Heart right ventricle (tissue), 16 donors: ENCODE measurements around the gene DAW1. TPM values are rescaled to one million over a fixed set of nuclear protein-coding genes. Genes with fewer than 3 reads are reported as not detected.

Experiments used
- ATAC-seq, 8 donors: fragments of 200-7000 bp; cut with Tn5 transposase; one replicate each; pipeline ENCODE4 v1.9.1; 2020; ENCODE audit warnings: mild to moderate bottlenecking in 8 of 8, moderate library complexity in 8 of 8, moderate number of reproducible peaks in 1 of 8
- DNase-seq, 2 donors: peaks; one replicate each; pipeline ENCODE4 v3.0.0-alpha.2; 2020
- H3K27ac ChIP-seq, 10 donors: fragments of 200-600 bp; sonication (generic) in 2 of 10; one replicate each; pipeline versions ENCODE4 v1.5.0 to v1.8.0; 2020 to 2022; ENCODE audit warnings: mild to moderate bottlenecking in 3 of 10
- H3K27me3 ChIP-seq, 7 donors: fragments of 200-600 bp; one replicate each; pipeline ENCODE4 v1.8.0; 2021 to 2022; ENCODE audit warnings: mild to moderate bottlenecking in 2 of 7
- H3K36me3 ChIP-seq, 9 donors: fragments of 200-600 bp; sonication (generic) in 1 of 9; one replicate each; pipeline versions ENCODE4 v1.5.0 to v1.8.0; 2020 to 2022; ENCODE audit warnings: mild to moderate bottlenecking in 2 of 9
- H3K4me1 ChIP-seq, 9 donors: fragments of 200-600 bp; sonication (generic) in 1 of 9; one replicate each; pipeline versions ENCODE4 v1.5.0 to v1.8.0; 2020 to 2022; ENCODE audit warnings: mild to moderate bottlenecking in 4 of 9
- H3K4me3 ChIP-seq, 10 donors: fragments of 200-600 bp; sonication (generic) in 2 of 10; one replicate each; pipeline versions ENCODE4 v1.5.0 to v1.8.0; 2020 to 2022; ENCODE audit warnings: mild to moderate bottlenecking in 7 of 10, moderate library complexity in 2 of 10
- H3K9me3 ChIP-seq, 11 donors: fragments of 200-600 bp in 10 of 11; sonication (generic) in 2 of 11; one replicate each; pipeline versions ENCODE4 v1.5.0 to v1.8.0; 2013 to 2022; ENCODE audit warnings: mild to moderate bottlenecking in 2 of 11, control low read depth in 1 of 11, moderate library complexity in 1 of 11
- WGBS, 2 donors: extraction: QIAGEN DNeasy Blood & Tissue Kit; methylation state at CpG; one replicate each; pipeline ENCODE4 v1.1.7; 2013; ENCODE audit warnings: inconsistent platforms in 1 of 2; 5-methylcytosine and 5-hydroxymethylcytosine counted together
- intact Hi-C, 10 donors: fragments of 100-400 bp; cut with DNase I; formaldehyde crosslinking; loops; one replicate each; pipeline versions ENCODE4 v1.11.1 to v1.14.2; 2022
- polyA plus RNA-seq, 2 donors: library from polyadenylated mRNA; stranded (reverse); fragments of 200-250 nt; gene quantifications; one replicate each; pipeline ENCODE4 v1.2.3, GENCODE V29; 2013
- total RNA-seq, 10 donors: library from RNA; stranded (reverse); fragmentation: NEBNext Ultra II Directional in 3 of 10; extraction: Animal tissue kit (Norgen Biotek cat#: 25700) in 3 of 10; gene quantifications; one replicate each; pipeline versions ENCODE4 v1.2.1 to v1.2.4, GENCODE V29; 2021 to 2023
- TF ChIP-seq, protein P1 (sequence below), 9 donors: fragments of 200-600 bp; sonication (generic) in 2 of 9; IDR thresholded peaks; one replicate each; pipeline versions ENCODE4 v1.5.0 to v1.8.0; 2021 to 2022; ENCODE audit warnings: antibody characterized with exemption in 9 of 9, mild to moderate bottlenecking in 5 of 9, moderate library complexity in 1 of 9
- donor health status: Arrhythmogenic right ventricular cardiomyopathy.
- donor health status: ischemic (EF 13 %, LVEDD 7.1; RV severe dilation, severe dysfunction).
- donor health status: healthy with polysubstance abuse.
- donor health status: DM: no; HTN: yes; CAD: no.
- donor health status: DM: no; HTN: no; CAD: no.
- donor health status: ischemic (EF 25% LVEDD 6.9; RV normal size, moderate dysfunction).
- donor health status: ischemic (EF 25% LVEDD 5.7; RV mildly dilated, moderate dysfunction).
- donor health status: healthy.
- donor health status: DM: yes; HTN: yes; CAD: no.
- donor health status: Ischemic cardiomyopathy.
- donor health status: ischemic (EF 35%, LVEDD 5.7; RV mildly dilated, moderate dysfunction).
- donor health status: nonischemic (EF 11% LVEDD 7.7; RV severe dilation, severe dysfunction).
- donor health status: DM: yes; HTN: yes; CAD: no.
- donor health status: PGD.
- donor health status: ischemic (EF 29% LVEDD 5.4; RV normal size, mild dysfunction).
- donor health status: nonischemic (EF 23%, LVEDD 6.1; RV moderate dilation, normal function).

The DAW1 gene
- total and polyA plus RNA-seq, 12 donors = 0.14 to 0.50 (median 0.22) TPM; not detected in 7

DNA sequence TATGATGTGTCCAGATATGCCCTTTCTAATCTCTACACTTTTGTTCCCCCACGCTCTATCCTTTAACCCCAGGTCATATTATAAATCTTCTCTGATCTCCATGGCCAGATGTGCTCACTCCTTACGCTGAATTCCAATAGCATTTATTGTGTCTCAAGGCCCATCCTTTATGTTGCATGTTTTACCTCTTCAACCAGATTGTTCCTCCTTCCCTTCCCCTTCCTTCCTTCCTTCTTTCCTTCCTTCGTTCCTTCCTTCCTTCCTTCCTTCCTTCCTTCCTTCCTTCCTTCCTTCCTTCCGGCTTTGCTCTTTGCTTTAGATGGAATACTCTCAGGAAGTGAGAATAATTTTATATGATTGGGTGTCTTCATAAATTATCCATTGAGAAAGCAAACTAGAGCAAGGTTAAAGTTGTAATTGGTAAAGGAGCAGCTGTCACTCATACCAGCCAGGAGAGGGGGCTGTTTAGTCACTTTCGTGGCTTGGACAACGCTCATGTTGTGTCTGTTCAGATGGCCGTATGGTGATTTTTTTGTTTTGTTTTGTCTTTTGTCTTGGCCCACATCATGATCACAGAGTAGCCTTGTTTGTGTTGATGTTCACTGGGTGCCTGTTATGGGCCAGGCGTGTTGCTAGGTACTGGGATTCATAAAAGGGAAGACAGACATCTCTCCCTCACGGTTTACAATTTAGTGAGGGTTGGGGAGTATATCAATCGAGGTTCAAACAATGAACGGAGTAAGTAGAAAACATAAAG is 68.0 kb downstream of the DAW1 start:
- peak in 5 of 8 donors; percentile 38 to 59 (median 56) for ATAC-seq
- no peaks in the 10 kb centered on the region for H3K4me1 ChIP-seq
- DNase-seq = no peak
- H3K27ac ChIP-seq = no peak overlapping the region
- TF ChIP-seq, protein P1, sequence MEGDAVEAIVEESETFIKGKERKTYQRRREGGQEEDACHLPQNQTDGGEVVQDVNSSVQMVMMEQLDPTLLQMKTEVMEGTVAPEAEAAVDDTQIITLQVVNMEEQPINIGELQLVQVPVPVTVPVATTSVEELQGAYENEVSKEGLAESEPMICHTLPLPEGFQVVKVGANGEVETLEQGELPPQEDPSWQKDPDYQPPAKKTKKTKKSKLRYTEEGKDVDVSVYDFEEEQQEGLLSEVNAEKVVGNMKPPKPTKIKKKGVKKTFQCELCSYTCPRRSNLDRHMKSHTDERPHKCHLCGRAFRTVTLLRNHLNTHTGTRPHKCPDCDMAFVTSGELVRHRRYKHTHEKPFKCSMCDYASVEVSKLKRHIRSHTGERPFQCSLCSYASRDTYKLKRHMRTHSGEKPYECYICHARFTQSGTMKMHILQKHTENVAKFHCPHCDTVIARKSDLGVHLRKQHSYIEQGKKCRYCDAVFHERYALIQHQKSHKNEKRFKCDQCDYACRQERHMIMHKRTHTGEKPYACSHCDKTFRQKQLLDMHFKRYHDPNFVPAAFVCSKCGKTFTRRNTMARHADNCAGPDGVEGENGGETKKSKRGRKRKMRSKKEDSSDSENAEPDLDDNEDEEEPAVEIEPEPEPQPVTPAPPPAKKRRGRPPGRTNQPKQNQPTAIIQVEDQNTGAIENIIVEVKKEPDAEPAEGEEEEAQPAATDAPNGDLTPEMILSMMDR (IDR thresholded peaks at IDR 0.05) = peak; percentile 13 to 57 (median 43)
- no peak overlapping the region for H3K4me3 ChIP-seq
- WGBS, 2 donors = 49 to 51% methylated on average over 11 of the region's 11 CpGs
- H3K9me3 ChIP-seq = peaks cover 0 to 3% (median 0%) of the 10 kb centered on the region in 11 donors
- H3K36me3 ChIP-seq = no peaks in the 10 kb centered on the region
- H3K27me3 ChIP-seq = peaks cover 0 to 7% (median 0%) of the 10 kb centered on the region in 7 donors
- intact Hi-C loops = loop anchor here in 1 of 10 donors (10.0 kb wide), 1 partner anchor 735 kb away; no protein-coding TSS in a partner anchor

DNA sequence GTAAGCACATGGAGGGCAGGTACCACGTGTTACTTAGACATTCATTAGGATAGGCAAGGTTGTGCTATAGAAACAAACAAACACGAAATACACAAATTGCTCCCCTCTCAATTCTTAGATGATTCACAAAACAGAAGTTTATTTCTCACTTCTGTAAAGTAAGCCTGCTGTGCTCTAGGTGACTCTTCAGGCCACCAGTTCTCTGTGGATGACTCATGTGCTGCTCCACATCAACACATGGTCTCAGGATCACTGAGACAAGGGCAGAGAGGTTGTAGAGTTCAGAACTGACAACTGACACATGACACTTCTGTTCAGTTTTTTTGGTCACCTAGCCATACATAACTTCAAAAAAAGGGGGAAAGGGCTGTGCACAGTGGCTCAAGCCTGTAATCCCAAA is 70.6 kb downstream of the DAW1 start:
- WGBS, 2 donors = 66 to 67% methylated on average over 2 of the region's 2 CpGs
- no peak overlapping the region for H3K4me3 ChIP-seq
- H3K9me3 ChIP-seq = peaks cover 0 to 10% (median 0%) of the 10 kb centered on the region in 11 donors
- DNase-seq (no peak), ATAC-seq (peak in 4 of 8 donors; percentile 46 to 85 (median 68))
- H3K27me3 ChIP-seq = peaks cover 0 to 7% (median 0%) of the 10 kb centered on the region in 7 donors
- intact Hi-C loops = no loop called here
- H3K36me3 ChIP-seq = no peaks in the 10 kb centered on the region
- H3K27ac ChIP-seq = no peak overlapping the region
- TF ChIP-seq, protein P1 (IDR thresholded peaks at IDR 0.05) = no peak
- no peaks in the 10 kb centered on the region for H3K4me1 ChIP-seq

DNA sequence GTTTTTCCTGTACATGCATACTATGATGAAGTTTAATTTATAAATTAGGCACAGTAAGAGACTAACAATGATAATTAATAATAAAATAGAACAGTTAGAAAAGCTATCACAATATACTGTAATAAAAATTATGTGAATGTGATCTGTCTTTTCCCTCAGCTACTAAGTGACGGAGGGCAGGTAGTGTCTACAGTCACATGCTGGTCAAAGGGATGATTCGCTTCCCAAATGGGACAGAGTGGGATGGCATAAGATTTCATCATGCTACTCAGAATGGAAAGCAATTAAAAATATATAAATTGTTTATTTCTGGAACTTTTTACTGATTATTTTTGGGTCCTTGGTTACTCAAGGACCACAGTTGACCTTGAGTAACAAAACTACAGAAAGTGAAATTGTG is 71.5 kb downstream of the DAW1 start:
- Histone ChIP-seq H3K36me3 (no peaks in the 10 kb centered on the region), H3K27me3 (peaks cover 0 to 7% (median 0%) of the 10 kb centered on the region in 7 donors), H3K4me3 (no peak overlapping the region), H3K27ac (no peak overlapping the region), H3K9me3 (peaks cover 0 to 10% (median 0%) of the 10 kb centered on the region in 11 donors), H3K4me1 (no peaks in the 10 kb centered on the region)
- intact Hi-C loops = no loop called here
- DNase-seq (no peak), ATAC-seq (no peak)
- TF ChIP-seq, protein P1 (IDR thresholded peaks at IDR 0.05) = no peak
- WGBS, 2 donors = 66 to 87% methylated on average over 2 of the region's 2 CpGs

DNA sequence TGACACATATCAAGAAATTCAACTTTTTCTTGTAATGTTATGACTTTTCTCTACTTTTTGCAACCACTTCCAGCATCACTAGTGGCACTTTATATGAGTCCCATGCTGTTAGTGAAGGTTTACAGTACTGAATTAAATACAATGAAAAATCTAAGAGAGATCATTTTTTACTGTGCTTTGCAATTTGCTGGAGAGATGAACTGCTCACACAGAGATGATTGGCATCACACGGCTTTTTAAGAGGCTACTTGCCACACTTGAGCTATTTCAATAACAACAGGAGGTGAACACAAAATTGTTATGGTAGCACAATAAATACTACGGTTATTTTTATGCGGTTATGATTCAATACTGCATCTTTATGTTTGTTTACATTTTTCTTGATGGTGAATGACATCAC is 88.9 kb downstream of the DAW1 start:
- intact Hi-C loops = no loop called here
- WGBS, 2 donors = 66 to 74% methylated on average over 3 of the region's 3 CpGs
- H3K27me3 ChIP-seq = no peaks in the 10 kb centered on the region
- DNase-seq (no peak), ATAC-seq (no peak)
- no peaks in the 10 kb centered on the region for H3K36me3 ChIP-seq
- TF ChIP-seq, protein P1 (IDR thresholded peaks at IDR 0.05) = no peak
- H3K4me3 ChIP-seq = no peak overlapping the region
- H3K4me1 ChIP-seq = no peaks in the 10 kb centered on the region
- no peak overlapping the region for H3K27ac ChIP-seq
- peaks cover 0 to 10% (median 0%) of the 10 kb centered on the region in 11 donors for H3K9me3 ChIP-seq
